Activated CD4-positive, alpha-beta T cell treated with anti-CD3 and anti-CD28 coated beads, Interleukin-2, Interleukin-6, amounts not matched to agents 100 ng/mL and 50 ng/mL, durations not matched to agents 16 hours and 8 hours (primary cell): ENCODE measurements around the gene ZC3H12C.
"Not testable (repeated sequence)": the region's sequence is repeated elsewhere in the genome, so short reads cannot be mapped to it uniquely, and the experiment has no call there.

Source experiments
- DNase-seq: peaks from one replicate; pipeline ENCODE4 v3.0.0-alpha.2; 2020

ZC3H12C gene

DNA sequence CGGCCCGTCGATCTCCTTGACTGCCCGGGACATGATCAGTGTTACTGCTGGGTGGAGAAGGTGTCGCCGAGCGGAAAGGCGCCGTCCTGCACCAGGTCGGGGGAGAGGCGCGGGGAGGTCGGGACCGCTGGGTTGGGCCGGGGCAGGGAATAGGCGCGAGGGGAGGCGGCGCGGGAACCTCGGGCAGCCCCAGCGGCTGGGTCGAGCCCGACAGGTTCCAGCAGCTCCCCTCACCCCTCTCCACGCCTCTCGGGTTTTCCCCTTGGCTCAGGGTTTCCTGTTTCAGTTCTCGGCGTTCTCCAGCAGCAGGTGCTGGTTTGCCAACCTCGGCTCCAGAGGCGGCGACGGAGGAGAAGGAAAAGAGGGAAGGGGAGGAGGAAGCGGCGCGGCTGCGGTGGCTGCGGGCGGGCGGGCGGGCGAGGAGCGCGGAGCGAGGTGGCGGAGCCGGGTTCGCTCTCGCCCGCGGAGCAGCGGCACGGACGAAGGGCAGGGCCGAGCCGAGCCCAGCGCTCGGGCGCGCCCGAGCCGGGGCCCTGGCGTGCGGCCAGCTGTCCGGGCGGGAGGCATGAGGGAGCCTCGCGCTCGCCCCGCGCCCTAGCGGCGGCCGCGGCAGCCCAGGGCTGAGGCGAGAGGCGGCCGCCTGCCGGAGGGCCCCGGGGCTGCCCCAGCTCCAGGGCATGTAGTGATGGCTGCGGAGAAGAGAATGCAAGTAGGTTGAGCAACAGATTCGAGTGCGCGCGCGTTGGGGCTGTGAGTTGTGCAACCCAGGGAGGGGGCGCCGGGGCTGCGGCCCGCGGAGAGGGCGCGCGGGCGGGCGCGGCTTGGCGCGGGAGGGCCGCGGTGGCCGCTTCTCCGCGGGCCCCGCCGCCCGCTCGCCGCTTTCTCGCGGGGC, at the start of gene ZC3H12C:
Gene ZC3H12C (plus strand): TSS at position 878 of the 892 bp plus-strand sequence. CDS start 20 bp downstream, outside the sequence.
- DNase-seq = peak; percentile 70

DNA sequence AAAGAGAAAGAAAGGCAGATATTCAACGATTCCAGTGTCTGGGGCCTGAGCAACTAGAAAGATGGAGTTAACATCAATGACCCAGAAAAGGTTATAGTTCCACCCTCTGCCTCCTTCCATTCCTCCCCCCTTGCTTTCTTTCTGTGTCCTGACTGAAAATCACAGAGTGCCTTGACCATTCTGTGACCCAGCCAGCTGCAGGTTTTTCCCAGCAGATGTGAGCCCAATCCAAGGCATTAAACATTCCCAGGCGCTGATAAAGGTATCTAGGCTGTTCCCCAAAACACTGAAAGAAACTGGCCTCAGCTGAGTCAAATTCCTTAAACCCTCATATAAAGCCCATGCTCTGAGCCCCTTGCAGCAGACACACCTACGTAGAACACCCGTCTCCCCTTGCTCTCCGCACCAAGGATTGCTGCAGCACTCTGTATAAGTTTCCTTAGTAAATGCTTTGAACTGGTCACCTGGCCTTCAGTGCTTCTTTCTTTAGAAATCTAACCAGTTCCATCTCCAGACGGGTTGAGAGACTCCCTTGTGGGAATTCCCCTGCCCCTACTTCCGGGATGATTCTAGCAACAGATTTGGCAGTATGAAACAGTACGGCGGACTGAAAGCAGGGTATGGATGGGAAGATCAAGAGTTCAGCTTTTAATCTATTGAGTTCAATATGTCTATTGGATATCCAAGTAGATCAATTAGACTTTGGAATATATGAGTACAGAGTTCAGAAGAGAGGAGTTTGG, 48.8 kb upstream of the ZC3H12C start:
- no peak for DNase-seq

DNA sequence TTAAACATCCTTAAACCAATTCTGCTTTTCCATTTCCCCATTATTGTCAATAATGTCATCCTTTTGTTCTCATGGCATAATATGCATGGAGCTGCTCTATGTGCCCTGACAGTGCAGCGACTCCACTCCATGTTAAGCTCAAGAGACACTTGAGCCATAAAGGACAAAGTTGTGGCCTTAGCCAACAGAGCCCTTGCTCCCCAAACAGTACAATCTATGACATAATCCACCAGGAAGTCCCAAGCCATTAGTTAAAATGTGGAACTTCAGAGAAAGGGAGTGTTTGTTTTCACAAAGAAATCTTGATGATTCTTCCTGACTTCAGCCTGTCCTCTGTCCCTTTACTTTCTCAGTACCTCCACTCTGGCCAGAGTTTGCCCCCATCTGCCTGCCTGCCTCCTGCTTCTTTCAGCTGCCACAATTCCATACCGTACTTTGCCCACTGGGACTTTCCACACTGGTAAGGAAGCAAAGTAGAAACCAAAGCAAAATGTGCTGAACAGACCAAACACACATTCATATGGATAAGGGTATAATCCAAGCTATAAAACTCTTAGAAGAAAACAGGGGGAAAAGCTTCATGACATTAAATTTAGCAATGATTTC, 46.3 kb upstream of the ZC3H12C start:
- no peak for DNase-seq

DNA sequence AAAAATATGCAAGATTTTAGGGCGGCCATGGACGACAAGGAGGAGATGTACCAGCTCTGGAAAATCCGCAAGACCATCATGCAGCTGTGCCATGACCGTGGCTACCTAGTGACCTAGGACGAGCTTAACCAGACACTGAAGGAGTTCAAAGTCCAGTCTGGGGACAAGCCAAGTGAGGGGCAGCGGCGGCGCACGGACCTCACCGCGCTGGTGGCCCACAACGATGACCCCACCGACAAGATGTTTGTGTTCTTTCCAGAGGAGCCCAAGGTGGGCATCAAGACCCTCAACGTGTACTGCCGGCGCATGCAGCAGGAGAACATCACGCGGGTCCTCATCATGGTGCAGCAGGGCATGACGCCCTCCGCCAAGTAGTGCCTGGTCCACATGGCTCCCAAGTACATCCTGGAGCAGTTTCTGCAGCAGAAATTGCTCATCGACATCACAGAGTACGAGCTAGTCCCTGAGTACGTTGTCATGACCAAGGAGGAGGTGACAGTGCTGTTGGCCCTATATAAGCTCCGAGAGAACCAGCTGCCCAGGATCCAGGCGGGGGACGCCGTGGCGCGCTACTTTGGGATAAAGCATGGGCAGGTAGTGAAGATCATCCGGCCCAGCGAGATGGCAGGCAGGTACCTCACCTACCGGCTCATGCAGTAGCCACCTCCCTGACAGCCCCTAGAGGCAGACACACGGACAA, 43.5 kb upstream of the ZC3H12C start:
- no peak for DNase-seq

DNA sequence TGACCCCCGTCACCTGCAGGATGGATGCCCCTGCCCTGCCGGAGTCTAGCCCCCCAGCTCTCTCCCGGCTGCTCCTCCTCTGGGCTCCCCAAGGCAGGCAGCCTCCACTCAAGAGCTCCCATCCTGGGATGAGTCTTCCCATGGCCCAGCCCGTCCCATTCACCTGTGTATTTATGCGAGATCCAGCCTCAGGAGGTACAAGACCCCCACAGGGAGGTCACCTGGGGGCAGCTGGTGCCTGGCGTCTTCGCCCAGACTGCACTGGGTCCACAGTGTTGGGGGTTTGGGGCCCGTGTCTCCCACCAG, 43.0 kb upstream of the ZC3H12C start:
- no peak for DNase-seq

DNA sequence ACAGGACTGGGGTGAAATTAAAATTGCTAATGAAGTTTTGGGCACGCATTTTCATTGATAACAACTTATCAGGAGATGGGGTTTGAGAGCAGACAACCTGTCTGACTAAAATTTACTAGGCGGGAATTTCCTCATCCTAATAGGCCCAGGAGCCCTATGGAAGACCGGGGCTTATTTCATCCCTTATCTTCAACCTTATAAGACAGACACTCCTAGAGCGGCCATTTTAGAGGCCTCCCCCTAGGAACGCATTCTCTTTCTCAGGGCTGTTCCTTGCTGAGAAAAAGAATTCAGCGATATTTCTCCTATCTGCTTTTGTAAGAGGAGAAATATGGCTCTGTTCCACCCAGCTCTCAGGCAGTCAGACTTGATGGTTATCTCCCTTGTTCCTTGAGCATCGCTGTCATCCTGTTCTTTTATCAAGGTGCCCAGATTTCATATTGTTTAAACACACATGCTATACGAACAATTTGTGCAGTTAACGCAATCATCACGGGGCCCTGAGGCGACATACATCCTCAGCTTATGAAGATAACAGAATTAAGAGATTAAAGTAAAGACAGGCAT, 39.3 kb upstream of the ZC3H12C start:
- no peak for DNase-seq

DNA sequence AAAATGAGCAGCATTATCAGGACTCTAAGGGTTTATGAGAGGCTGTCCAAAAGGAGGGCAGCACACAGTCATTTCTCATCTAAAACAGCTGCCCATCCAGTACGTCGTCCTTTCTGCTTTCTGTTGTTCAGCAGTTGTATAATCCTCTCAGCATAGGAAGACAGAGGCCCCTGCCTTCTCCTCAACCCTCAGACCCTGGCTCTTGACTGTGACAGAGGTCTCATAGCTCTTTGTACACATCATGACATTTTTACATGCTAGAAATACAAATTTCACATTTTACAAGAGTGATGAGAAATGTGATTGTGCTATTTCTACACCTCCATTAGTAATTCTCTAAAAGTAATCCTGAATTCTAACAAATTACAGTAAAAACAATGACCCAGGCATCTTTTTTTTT, 36.2 kb upstream of the ZC3H12C start:
- no peak for DNase-seq

DNA sequence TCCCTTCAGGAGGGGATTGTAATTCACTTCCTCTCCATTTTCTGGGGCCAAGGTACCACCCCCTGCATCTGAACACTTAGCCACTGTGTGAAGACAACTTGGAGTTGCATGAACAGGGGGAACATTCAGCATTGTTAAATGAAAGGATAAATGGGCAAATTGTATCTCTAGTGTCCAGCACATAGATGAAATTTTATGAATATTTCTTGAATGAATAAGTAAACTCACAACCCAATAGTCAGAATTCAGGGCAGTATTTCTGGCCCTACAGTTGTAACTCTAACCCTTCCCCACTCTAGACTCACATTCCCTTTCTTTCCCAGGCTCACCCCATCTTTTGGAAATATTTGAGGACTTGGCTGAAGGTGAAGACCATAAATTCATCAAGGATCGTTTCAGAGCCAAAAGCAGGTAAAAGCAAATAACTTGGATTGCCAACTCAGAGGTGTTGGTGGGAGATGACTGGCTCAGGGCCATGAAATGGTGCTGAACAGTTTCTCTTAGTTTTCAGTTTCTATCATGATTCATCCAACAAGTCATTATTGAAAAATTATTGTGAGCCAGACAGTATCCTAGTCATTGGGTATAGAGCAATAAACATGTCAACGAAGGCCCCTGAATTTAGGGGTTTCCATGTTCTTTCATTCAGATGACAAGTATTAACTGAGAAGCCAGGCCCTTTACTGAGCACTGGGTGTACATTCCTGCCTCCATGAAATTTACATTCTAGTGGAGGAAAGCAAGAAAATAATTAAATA, 33.3 kb upstream of the ZC3H12C start:
- DNase-seq = no peak

DNA sequence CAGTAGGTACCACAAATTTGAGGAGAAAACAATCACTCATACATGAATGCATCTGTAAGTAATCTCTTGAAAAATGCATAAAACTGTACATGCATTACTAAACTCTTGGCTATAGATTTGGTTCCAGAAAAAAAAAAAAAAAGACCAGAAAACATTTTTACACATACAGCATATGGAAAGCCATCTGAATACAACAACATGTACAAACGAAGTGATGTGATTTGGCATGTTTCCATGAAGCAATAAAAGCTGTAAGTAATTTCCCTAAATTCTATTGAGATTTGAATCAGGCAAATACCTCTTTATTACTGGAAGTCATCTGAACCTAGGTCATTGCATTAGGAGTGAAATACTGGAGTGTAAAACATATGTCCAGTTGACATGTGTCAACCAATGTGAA, 31.9 kb upstream of the ZC3H12C start:
- no peak for DNase-seq

DNA sequence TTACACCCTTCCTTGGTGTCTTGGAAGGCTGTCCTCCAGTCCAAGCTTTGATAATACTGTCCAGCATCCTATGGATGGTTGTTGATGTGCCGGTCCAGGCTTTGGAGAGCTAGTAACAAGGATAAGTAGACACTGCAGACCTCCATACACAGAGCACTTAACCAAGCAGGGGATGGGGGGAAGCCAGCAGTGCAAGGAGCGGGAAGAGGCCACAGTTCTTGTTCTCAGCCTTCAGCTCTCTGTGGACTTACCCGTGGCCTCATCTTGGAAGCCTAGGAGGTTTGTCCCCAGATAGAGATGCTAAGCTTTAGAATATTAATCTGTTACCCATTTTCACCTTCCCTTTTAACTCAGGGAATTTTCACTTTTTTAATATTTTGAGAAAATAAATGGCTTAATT, 30.9 kb upstream of the ZC3H12C start:
- no peak for DNase-seq

DNA sequence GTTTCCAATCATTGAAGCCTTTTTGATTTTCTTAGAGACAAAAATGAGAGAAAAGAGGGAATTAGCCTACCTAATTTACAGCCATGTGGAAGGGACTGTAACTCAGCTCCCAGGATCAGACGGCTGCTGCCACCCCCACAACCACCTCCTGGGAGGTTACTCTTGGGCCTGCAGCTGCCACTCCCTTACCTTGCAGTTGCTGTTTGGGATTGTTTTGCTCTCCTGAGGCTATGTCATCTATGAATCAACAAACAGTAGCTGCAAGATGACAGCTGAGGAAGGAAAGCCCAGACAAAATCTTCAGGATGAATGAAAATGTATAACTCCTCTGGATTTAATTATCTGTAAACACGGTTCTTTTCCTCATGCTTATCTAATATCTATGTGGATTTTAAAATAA, 28.0 kb upstream of the ZC3H12C start:
- DNase-seq = no peak

DNA sequence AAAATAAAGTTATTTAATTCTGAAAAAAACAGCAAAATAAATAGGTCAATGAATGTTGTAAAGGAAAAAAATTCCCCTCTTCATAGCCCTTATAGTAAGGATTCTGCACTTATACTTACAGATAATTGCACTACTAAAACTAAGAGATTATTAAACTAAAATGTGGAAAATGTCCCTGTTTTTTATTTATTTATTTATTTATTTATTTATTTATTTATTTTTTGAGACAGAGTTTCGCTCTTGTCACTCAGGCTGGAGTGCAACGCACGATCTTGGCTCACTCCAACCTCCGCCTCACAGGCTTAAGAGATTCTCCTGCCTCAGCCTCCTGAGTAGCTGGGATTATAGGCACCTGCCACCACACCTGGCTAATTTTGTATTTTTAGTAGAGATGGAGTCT, 25.2 kb upstream of the ZC3H12C start:
- not testable (repeated sequence) for DNase-seq

DNA sequence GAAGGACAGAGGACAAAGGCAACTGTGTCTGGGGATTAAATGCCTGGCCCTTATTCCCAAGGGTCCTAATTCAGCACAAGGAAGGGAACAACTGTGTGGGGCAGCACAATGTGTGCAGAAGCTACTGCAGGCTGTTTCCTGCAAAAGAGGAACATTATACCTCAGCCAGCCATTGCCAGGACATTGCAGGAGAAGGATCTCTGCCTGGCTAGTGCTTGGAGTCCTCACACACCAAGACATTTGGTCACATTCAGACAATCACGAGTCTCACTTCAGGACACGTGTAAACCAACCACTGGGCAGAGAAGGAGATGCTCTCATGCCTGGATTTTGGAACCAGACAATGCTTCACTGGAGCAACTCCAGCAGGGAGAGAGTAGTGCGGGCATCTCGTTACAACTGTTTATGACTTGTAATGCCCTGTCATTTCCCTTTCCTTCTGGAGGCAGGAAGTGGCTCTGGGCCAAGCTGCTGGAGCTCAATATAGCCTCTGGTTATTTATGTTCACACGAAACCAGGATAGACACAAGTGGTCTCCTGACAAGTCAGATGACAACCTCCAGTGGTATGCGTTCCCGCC, 23.9 kb upstream of the ZC3H12C start:
- DNase-seq = peak; percentile 41

DNA sequence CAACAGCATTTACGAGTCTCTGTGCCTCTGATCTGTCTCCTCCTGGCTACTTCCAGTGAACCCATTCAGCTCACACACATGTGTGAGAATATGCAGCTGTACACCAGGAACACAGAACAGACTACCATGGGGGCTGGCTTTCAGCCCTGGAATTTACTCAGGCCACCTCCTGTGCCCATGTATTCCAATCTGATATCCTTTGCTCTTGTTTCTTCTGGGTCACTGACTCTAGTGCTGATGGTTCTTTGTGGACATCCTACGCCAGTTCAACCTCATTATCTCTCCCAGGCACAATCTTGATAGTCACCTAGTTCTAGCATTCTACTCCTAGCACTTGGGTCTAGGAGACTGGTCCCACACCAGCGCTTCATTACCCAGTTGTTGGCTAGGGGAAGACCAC, 23.0 kb upstream of the ZC3H12C start:
- no peak for DNase-seq

DNA sequence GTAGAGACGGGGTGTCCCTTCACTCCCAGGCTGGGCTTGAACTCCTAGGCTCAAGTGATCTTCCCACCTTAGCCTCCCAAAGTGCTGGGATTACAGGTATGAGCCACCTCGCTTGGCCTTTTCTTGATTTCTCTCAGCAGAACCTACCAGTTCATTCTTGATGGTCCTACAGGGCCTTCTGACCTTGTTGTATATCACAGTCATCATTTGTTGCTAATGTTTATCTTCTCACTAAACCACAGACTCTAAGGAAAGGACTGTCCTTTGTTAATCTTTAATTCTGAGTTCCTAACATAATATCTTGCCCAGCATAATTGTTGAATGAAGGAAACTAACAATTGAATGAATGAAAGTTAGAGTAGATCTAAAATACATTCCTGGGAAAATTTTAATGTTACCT, 22.0 kb upstream of the ZC3H12C start:
- DNase-seq = no peak

DNA sequence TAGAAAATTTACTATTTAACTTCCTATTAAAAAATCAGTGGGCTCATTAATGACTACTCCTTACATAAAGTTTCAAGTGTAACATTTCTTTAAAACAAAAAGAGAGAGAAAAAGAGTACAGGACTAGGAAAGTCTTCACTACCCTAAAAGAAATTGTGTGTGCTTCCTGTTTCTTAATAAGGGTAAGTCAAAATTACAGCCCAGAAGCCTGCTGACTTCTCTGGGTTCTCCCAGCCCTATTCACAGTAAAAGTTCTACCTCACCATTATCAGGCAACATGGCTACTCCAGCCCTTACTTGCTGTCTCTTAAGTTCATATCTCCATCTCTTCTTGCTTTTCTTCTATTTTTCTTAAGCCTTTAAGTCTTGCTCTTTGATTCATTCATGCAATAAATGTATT, 20.3 kb upstream of the ZC3H12C start:
- DNase-seq = no peak

DNA sequence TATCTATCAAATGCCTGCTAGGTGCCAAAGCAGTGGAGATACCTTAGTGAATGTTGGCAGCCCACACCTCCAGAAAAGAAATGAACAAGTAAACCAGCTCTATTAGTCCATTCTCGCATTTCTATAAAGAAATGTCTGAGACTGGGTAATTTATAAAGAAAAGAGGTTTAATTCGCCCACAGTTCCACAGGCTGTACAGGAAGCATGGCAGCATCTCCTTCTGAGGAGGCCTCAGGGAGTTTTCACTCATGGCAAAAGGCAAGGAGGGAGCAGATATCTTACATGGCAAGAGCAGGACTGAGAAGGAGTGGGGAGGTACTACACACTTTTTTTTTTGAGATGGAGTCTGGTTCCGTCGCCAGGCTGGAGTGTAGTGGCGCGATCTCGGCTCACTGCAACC, 18.7 kb upstream of the ZC3H12C start:
- no peak for DNase-seq

DNA sequence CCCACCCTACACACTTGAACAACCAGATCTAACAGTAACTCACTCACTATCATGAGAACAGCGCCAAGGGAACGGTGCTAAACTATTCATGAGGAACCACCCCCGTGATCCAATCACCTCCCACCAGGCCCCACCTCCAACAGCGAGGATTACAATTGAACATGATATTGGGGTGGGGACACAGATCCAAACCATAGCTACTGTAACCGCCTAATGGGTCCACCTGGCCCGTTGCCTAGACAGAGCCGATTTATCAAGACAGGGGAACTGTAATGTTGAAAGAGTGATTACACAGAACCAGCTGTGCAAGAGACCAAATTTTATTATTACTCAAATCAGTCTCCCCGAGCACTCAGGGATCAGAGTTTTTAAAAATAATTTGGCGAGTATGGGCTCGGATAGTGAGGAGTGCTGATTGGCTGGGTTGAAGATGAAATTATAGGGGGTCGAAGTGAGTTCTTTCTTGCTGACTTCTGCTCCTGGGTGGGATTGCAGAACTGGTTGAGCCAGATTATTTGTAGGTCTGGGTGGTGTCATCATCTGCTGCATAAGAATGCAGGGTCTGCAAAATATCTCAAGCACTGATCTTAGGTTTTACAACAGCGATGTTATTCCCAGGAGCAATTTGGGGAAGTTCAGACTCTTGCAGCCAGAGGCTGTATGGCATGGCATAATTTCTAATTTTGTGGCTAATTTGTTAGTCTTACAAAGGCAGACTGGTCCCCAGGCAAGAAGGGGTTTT, 17.9 kb upstream of the ZC3H12C start:
- DNase-seq = no peak

DNA sequence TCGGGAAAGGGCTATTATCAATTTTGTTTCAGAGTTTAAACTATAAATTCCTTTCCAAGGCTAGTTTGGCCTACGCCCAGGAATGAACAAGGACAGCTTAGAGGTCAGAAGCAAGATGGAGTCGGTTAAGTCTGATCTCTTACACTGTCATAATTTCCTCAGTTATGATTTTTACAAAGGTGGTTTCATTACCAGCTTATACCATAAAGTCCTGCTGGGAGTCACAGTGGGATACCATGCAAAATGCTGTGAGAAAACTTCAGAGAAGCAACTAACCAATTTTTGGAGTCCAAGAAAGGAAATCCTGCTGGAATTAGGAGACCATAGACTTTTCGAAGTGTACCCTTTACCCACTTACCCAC, 17.4 kb upstream of the ZC3H12C start:
- DNase-seq = no peak

DNA sequence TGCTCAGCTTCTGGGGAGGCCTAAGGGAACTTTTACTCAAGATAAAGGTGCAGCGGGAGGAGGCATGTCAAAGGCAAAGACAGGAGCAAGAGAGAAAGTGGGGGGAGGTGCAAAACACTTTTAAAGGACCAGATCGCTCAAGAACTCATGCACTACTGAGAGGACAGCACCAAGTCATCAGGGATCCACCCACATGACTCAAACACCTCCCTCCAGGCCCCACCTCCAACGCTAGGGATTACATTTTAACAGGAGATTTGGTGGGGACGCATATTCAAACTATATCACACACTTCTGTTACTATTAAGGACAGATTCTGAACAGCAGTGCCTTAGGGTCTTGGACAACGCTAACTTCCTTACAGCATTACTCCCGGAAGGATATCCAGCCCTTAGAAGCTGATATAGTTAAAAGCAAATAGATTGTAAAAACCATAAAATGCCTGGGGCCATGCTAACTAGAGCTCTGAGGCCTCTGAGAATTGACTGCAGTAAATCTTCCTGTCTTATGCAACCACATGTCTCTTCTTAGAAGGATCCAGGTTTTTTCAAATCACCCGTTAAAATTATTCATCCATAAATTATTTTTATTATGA, 16.7 kb upstream of the ZC3H12C start:
- DNase-seq = peak; percentile 29

DNA sequence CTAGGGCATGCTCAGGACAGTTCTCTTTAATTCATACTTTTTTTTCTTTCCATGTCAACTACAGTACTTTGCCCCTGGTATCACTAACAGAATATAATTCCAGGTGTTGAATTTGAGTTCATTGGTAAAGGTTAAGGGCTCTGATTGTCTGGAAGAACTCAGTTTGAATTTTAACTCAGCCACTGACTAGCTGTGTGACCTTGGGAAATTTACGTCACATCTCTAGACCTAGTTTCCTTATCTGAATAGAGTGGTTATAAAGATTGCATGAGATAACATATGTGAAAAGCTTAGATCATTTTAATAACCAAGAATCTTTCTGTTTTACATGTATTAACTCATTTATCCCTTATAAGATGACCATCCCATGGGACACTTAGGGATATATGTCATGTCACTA, 15.8 kb upstream of the ZC3H12C start:
- DNase-seq = peak; percentile 46
